ENCODE measurements around the gene METTL3. TPM values are rescaled to one million over a fixed set of nuclear protein-coding genes. Genes with fewer than 3 reads are reported as not detected.

Gene METTL3
- total and polyA plus RNA-seq, 2 donors (not counting 3 experiments of a cell fraction or from before 2014, with no cell fraction given) = 65.0 to 85.3 TPM

GRCh38 chr14:21455912-21456667 is 55.0 kb downstream of the METTL3 start, which contains the start of gene CHD8:
Gene CHD8, minus strand, starts transcription at chr14:21456123. Its CDS starts 24,480 bp downstream, at chr14:21431643.
- CTCF ChIA-PET = interaction anchor here (0.6 to 2.9 kb wide), 13 partner anchors 9 to 1670 kb away, joined by 3 to 26 read pairs (median 3); partner anchors contain the start of genes METTL3, RAB2B and TOX4
- H3K9me1 ChIP-seq (replicated peaks; ENCODE audit: control insufficient read depth, extremely low read depth, insufficient read depth, low read length) = no peaks in the 10 kb centered on the region
- TF ChIP-seq GATA2 (IDR thresholded peaks at IDR 0.05; ENCODE audit: insufficient read depth, insufficient read length, low read depth, low read length) (no peak), POLR2AphosphoS5 (IDR thresholded peaks at IDR 0.05; ENCODE audit: insufficient read depth, low read depth, low read length) (peak; percentile 62), MYC (IDR thresholded peaks at IDR 0.05; ENCODE audit: low read depth, low read length) (peak; percentile 33), FOS (IDR thresholded peaks at IDR 0.05; ENCODE audit: borderline replicate concordance, insufficient read depth, low read length) (no peak), JUN (IDR thresholded peaks at IDR 0.05; ENCODE audit: borderline replicate concordance, insufficient read depth, insufficient read length, low read depth) (no peak), CTCF (IDR thresholded peaks at IDR 0.05; ENCODE audit: extremely low read depth in 1 of 2, insufficient read depth in 1 of 2, low read depth in 1 of 2, low read length in 2 of 2) (peak; percentile 69 to 70), MAX (IDR thresholded peaks at IDR 0.05; ENCODE audit: insufficient read depth, insufficient read length) (peak; percentile 2), EZH2 (IDR thresholded peaks at IDR 0.05; ENCODE audit: borderline replicate concordance, low read depth, low read length, severe bottlenecking) (no peak), POLR2A (IDR thresholded peaks at IDR 0.05; ENCODE audit: low read depth, low read length) (peak; percentile 64)
- intact Hi-C loops (cut with micrococcal nuclease) = loop anchor here (1.0 kb wide), 5 partner anchors 11 to 187 kb away; partner anchors contain the start of genes HNRNPC and TOX4
- H3K27ac ChIP-seq (ENCODE audit: insufficient read depth, low read depth, low read length) = peak within 1 kb of the TSS; percentile 97
- no peaks in the 10 kb centered on the region for H3K27me3 ChIP-seq (ENCODE audit: control insufficient read depth in 2 of 2, insufficient read depth in 2 of 2, low read length in 2 of 2)
- POLR2A ChIA-PET = interaction anchor here (0.6 to 2.9 kb wide), 4 partner anchors 11 to 19 kb away, joined by 3 to 23 read pairs (median 4); no protein-coding TSS in a partner anchor
- H2AFZ ChIP-seq (ENCODE audit: low read depth, low read length) = peak within 1 kb of the TSS; percentile 98
- DNase-seq (ENCODE audit: low read depth, low spot score) (peak; percentile 100), FAIRE-seq (peak; percentile 100)
- H3K9me3 ChIP-seq (replicated peaks; ENCODE audit: control insufficient read depth, insufficient read depth, low read length) = no peaks in the 10 kb centered on the region
- dilution Hi-C loops (cut with MboI; ENCODE audit: extremely low pct_ligation_motif_present, low sequenced_read_pairs) = no loop called here
- H3K4me3 ChIP-seq (replicated peaks in 1 of 3; ENCODE audit: insufficient read depth in 1 of 3, low read depth in 1 of 3, low read length in 3 of 3) = peak within 1 kb of the TSS; percentile 84 to 95 (median 91)
- H3K4me1 ChIP-seq (ENCODE audit: control insufficient read depth, extremely low read depth, insufficient read depth, low read length) = peaks cover 10% of the 10 kb centered on the region
- TSS peak; percentile 100 for BruUV-seq (replicated peaks)
- H3K36me3 ChIP-seq (ENCODE audit: control insufficient read depth in 2 of 2, extremely low read depth in 1 of 2, insufficient read depth in 2 of 2, low read length in 2 of 2) = peaks cover 3 to 6% of the 10 kb centered on the region in 2 experiments
- peak within 1 kb of the TSS; percentile 98 for H3K9ac ChIP-seq (replicated peaks; ENCODE audit: extremely low read depth, insufficient read depth, low read length)
- H4K20me1 ChIP-seq (replicated peaks; ENCODE audit: control insufficient read depth, extremely low read depth, insufficient read depth, low read length) = no peaks in the 10 kb centered on the region
- peaks cover 46% of the 10 kb centered on the region for H3K79me2 ChIP-seq (ENCODE audit: control insufficient read depth, insufficient read depth, low read length)
- H3K4me2 ChIP-seq (ENCODE audit: insufficient read depth, low read length) = peak within 1 kb of the TSS; percentile 98

All from endothelial cell of umbilical vein (primary cell).